Astrocyte (in vitro differentiated cells and primary cell): ENCODE data around the gene ALDOB.

ENCODE experiments used
- EZH2 ChIP-seq: IDR thresholded peaks from 2 replicates; pipeline ENCODE4 v1.6.1; 2012; ENCODE audit warnings: mild to moderate bottlenecking, low read length, inconsistent platforms; ENCODE audit not compliant: insufficient read depth
- TF ChIP-seq, protein P1 (sequence below): IDR thresholded peaks from 2 replicates; pipeline ENCODE4 v1.5.1; 2011; ENCODE audit warnings: low read depth, mild to moderate bottlenecking, inconsistent platforms, low read length, moderate library complexity; ENCODE audit not compliant: insufficient read depth

DNA sequence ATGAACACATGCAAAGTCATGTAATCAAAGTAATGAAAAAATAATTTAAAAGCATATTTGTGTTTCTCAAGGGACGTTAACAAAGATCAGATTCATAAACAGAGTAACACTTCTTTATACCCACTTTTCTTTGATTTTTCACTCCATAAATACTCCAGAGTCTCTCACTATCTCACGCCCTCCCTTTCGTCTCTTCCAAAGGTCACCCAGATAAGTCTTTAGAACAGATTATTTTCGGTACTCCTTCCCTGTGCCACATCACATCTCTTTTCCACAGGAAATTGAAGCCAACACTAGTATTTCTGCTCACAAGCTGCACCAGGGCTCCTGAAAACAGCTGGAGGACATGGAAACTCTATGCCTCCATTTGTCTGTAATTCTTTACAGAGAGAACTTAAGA is 15.4 kb upstream of the ALDOB start:
- no peak for TF ChIP-seq EZH2
- TF ChIP-seq, protein P1, sequence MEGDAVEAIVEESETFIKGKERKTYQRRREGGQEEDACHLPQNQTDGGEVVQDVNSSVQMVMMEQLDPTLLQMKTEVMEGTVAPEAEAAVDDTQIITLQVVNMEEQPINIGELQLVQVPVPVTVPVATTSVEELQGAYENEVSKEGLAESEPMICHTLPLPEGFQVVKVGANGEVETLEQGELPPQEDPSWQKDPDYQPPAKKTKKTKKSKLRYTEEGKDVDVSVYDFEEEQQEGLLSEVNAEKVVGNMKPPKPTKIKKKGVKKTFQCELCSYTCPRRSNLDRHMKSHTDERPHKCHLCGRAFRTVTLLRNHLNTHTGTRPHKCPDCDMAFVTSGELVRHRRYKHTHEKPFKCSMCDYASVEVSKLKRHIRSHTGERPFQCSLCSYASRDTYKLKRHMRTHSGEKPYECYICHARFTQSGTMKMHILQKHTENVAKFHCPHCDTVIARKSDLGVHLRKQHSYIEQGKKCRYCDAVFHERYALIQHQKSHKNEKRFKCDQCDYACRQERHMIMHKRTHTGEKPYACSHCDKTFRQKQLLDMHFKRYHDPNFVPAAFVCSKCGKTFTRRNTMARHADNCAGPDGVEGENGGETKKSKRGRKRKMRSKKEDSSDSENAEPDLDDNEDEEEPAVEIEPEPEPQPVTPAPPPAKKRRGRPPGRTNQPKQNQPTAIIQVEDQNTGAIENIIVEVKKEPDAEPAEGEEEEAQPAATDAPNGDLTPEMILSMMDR, result no peak
